Nephron progenitor cell (in vitro differentiated cells): Measurements from ENCODE around the gene FSCN2.

ENCODE experiments used
- DNase-seq: peaks from one replicate; pipeline ENCODE4 v3.0.0; 2021
- H3K27ac Mint-ChIP-seq: 2 replicates; pipeline ENCODE4 v1.8.0; 2021; ENCODE audit warnings: mild to moderate bottlenecking, moderate library complexity, mixed read lengths
- H3K27me3 Mint-ChIP-seq: 2 replicates; pipeline ENCODE4 v1.8.0; 2021; ENCODE audit warnings: mild to moderate bottlenecking, low read depth, mixed read lengths; ENCODE audit not compliant: poor library complexity
- H3K36me3 Mint-ChIP-seq: 2 replicates; pipeline ENCODE4 v1.8.0; 2021; ENCODE audit warnings: low read depth, mixed read lengths
- H3K4me1 Mint-ChIP-seq: 2 replicates; pipeline ENCODE4 v1.8.0; 2021; ENCODE audit warnings: mixed read lengths
- H3K4me3 Mint-ChIP-seq: 2 replicates; pipeline ENCODE4 v1.8.0; 2021; ENCODE audit warnings: mild to moderate bottlenecking, moderate library complexity, mixed read lengths
- H3K9me3 Mint-ChIP-seq: 2 replicates; pipeline ENCODE4 v1.8.0; 2021; ENCODE audit warnings: mild to moderate bottlenecking, moderate library complexity, mixed read lengths
- CTCF ChIP-seq: fragments of 200-600 bp; sonication (generic); IDR thresholded peaks from 2 replicates; pipeline ENCODE4 v1.5.0; 2021; ENCODE audit warnings: antibody characterized with exemption

Gene FSCN2

GRCh38 chr17:81586096-81586495, 57.9 kb downstream of the FSCN2 start:
- Mint-ChIP-seq H3K27me3 (peaks cover 9% of the 10 kb centered on the region), H3K36me3 (peaks cover 69% of the 10 kb centered on the region), H3K9me3 (no peaks in the 10 kb centered on the region), H3K27ac (peak overlapping the region; percentile 29), H3K4me3 (no peak overlapping the region), H3K4me1 (peaks cover 36% of the 10 kb centered on the region)
- DNase-seq: no peak
- no peak for TF ChIP-seq CTCF
